DMS 273 (cell line): Measurements from ENCODE around the gene CD163L1.

Source experiments
- DNase-seq: peaks from one replicate; lab custom pipeline; 2025; ENCODE audit not compliant: unreplicated experiment; lab: John Stamatoyannopoulos, UW

The CD163L1 gene

DNA sequence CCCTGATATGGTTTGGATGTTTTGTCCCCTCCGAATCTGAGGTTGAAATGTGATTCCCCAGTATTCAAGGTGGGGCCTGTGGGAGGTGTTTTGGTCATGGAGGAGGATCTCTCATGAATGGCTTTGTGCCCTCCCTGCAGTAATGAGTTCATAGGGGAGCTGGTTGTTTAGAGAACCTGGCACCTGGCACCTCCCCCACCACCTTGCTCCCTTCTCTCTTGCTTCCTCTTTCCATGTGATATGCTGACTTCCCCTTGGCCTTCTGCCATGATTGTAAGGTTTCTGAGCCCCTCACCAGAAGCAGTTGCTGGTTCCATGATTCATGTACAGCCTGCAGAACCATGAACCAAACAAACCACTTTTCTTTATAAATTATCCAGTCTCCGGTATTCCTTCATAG, 32.6 kb downstream of the CD163L1 start:
- no peak for DNase-seq

DNA sequence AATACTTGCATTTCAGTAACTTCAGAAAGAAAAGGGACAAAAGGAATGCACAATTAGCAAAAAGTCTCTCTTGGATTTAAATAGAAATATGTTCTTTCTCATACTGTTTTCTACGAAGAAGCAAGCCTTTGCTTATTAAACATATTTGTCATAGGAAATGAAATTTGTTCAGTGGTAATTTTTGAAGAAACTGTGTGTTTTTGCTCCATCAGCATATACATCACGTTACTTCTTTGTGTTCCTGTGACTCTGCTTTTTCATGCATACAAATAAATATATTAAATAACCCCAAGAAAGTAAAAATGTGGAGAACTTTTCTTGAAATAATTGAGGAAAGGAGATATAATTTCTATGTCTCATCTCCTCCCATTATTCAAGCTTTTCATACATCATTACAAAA, 39.7 kb downstream of the CD163L1 start:
- DNase-seq, result no peak

GRCh38 chr12:7403466-7403865, 40.5 kb downstream of the CD163L1 start:
- no peak for DNase-seq

GRCh38 chr12:7399089-7399488, 44.9 kb downstream of the CD163L1 start:
- no peak for DNase-seq

DNA sequence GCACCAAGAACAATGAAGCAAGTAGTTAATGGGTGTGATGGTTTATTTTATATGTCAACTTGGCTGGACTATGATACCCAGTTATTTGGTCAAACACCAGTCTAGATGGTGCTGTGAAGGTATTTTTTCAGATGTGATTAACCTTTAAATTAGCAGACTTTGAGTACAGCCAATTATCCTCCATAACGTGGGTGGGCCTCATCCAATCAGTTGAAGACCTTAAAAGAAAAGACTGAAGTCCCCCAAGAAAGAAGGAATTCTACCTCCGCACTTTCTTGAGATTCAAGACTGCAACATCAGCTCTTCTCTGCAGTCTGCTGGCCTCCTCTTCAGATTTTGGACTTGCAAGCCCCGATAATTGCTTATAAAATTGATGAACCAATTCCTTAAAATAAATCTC, 47.5 kb downstream of the CD163L1 start:
- DNase-seq, result no peak

- DNase-seq, result no peak
Observed at GRCh38 chr12:7395950-7396349, 48.0 kb downstream of the CD163L1 start.

- no peak for DNase-seq
Observed at GRCh38 chr12:7387289-7387688, 56.7 kb downstream of the CD163L1 start.

GRCh38 chr12:7383157-7383556, 60.8 kb downstream of the CD163L1 start:
- DNase-seq, result no peak

DNA sequence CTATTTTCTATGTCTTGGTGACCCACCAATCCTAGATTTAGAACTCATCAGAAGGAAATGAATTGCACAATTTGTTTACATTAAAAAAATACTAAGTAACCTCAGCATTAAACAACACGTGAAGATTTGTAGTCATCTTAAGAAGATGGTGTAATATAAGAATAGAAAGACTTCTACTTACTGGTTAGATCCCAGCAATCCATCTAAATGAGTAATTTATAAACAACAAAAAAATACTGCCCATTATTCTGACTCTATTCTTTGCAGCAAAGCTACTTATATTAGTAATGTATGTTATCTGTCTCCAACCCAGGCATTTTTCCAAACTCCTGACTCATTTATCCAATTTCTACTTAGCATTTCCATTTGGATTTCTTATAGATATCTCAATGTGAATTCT, 67.8 kb downstream of the CD163L1 start:
- DNase-seq, result no peak

GRCh38 chr12:7375145-7375543, 68.8 kb downstream of the CD163L1 start:
- DNase-seq, result no peak

- peak; percentile 53 for DNase-seq
Observed at GRCh38 chr12:7374423-7375144, 69.4 kb downstream of the CD163L1 start.

DNA sequence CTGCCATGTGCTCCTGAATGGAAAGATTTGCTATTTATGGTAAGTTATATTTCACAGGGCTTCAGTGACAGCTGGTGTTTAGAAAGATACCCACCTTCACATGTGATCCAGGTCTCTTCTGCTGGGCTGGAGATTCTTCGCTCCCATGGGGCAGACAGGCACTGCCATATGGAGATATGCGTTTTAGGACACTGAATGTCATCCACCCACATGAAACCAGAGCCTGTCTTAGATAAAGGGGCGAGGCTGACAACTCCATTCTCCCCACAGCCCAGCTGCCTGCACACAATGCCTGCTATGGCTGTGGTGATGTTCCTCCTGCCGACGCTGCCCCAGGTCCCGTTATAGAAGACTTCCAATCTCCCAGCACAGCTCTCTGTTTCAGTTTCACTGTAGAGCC, 70.7 kb downstream of the CD163L1 start:
- peak; percentile 87 for DNase-seq

GRCh38 chr12:7369274-7369729, 74.7 kb downstream of the CD163L1 start:
- DNase-seq, result no peak

DNA sequence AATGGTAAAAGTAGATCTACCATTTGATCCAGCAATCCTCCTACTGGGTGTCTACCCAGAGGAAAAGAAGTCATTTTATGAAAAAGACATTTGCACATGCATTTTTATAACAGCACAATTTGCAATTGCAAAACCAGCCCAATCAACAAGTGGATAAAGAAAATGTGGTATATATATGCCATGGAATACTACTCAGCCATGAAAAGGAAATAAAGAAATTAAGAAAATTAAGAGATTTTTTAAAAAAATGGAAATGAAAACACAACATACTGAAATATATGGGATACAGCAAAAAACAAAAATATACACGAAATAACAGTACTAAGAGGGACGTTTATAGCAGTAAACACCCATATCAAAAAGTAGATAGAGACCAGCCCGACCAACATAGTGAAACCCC, 81.2 kb downstream of the CD163L1 start:
- no peak for DNase-seq

DNA sequence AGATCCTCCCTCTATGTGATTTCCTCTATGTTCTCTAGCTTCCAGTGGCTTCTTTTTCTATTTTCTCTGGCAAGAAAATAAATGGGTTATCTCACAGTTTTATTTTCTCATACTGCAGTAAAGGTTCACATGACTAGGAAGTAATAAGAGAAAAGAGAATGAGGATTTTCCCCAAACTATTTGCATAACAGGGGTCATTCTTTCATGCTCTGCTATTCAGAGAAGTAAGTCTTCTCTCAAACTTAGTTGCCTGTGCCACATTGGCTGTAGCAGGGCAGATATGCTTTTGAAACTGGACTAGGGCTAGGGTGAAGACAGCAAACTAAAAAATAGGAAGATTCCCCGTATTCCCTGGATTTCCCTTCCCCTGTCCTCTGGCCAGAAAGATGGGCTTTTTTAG, 82.7 kb downstream of the CD163L1 start:
- no peak for DNase-seq

DNA sequence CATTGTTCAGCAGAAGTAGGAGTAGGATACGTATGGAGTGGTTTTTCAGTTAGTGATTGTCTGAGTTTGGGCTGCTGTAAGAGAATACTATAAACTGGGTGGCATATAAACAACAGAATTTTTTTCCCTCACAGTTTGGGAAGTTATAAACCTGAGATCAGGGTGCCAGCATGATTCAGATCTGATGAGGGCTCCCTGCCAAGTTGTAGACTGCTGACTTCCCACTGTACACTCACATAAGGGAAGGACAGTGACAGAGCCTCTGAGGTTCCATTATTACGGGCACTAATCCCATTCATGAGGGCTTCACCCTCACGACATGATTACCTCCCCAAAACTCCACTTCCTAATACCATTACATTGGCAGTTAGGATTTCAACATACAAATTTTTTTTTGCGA, 89.4 kb downstream of the CD163L1 start:
- DNase-seq, result peak; percentile 1

GRCh38 chr12:7352661-7353060, 91.3 kb downstream of the CD163L1 start:
- no peak for DNase-seq

DNA sequence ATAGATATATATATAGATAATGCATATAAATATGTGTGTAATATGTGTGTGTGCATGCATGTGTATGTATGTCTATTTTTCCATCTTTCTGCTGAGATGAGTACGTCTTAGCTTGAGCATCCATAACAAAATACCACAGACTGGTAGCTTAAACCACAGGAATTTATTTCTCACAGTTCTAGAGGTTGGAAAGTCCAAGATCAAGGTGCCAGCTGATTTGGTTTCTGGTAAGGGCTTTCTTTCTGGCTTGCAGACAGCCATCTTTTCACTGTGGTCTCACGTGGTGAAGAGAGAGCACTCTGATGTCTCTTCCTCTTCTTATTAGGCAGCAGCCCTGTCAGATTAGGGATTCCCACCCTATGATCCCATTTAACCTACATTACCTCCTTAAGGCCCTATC, 92.8 kb downstream of the CD163L1 start:
- DNase-seq, result no peak

GRCh38 chr12:7349418-7349817, 94.5 kb downstream of the CD163L1 start:
- no peak for DNase-seq

- no peak for DNase-seq
Observed at GRCh38 chr12:7346551-7347225, 97.3 kb downstream of the CD163L1 start.

DNA sequence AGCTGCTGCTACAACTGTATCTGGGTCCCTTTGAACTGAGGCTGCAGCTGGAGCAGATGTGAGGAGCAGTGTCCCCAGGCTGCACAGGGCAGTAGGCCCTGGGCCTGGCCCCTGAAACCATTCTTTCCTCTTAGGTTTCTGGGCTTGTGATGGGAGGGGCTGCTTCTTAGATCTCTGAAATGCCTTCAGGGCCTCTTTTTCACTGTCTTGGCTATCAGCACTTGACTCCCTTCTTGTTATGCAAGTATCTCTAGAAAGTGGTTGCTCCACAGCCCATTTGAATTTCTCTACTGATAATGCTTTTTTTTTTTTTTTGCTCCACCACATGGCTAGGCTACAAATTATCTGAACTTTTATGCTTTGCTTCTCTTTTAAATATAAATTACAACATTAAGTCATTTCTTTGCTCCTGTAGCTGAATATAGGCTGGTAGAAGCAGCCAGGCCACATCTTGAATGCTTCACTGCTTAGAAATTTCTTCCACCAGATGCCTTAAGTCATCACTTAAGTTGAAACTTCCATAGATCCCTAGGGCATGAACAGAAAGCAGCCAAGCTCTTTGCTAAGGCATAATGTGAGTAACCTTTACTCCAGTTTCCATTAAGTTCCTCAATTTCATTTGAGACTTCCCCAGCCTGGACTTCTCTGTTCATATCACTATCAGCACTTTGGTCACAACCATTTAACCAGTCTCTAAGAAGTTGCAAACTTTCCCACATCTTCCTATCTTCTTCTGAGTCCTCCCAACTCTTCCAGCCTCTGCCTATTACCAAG, 98.9 kb downstream of the CD163L1 start:
- no peak for DNase-seq

- DNase-seq, result no peak
Observed at GRCh38 chr12:7339675-7340074, 104.3 kb downstream of the CD163L1 start.
